NCI-H345 treated with DMSO at 0.1 percent for 48 hours (cell line): Measurements from ENCODE around the gene HLX.

Experiments used
- DNase-seq: peaks from one replicate; lab custom pipeline; 2025; ENCODE audit not compliant: unreplicated experiment; lab: John Stamatoyannopoulos, UW

HLX gene

GRCh38 chr1:220894025-220894923, 15.0 kb downstream of the HLX start:
- DNase-seq = no peak

- no peak for DNase-seq
Observed at GRCh38 chr1:220894924-220895256, 15.6 kb downstream of the HLX start.

GRCh38 chr1:220895412-220895946, 16.2 kb downstream of the HLX start:
- DNase-seq = no peak

- no peak for DNase-seq
Observed at GRCh38 chr1:220896092-220896491, 16.8 kb downstream of the HLX start.

GRCh38 chr1:220900842-220901241, 21.6 kb downstream of the HLX start:
- no peak for DNase-seq

- DNase-seq = no peak
Observed at GRCh38 chr1:220901881-220902280, 22.6 kb downstream of the HLX start.

- DNase-seq = no peak
Observed at GRCh38 chr1:220902916-220903315, 23.7 kb downstream of the HLX start.

- DNase-seq = no peak
Observed at GRCh38 chr1:220904876-220905275, 25.6 kb downstream of the HLX start.

GRCh38 chr1:220905650-220906560, 26.7 kb downstream of the HLX start:
- no peak for DNase-seq

GRCh38 chr1:220906561-220907334, 27.5 kb downstream of the HLX start:
- DNase-seq = no peak

- no peak for DNase-seq
Observed at GRCh38 chr1:220908757-220909156, 29.5 kb downstream of the HLX start.

GRCh38 chr1:220910021-220910420, 30.8 kb downstream of the HLX start:
- DNase-seq = no peak

- no peak for DNase-seq
Observed at GRCh38 chr1:220914283-220915116, 35.3 kb downstream of the HLX start.

GRCh38 chr1:220915117-220915440, 35.8 kb downstream of the HLX start:
- DNase-seq = no peak

- no peak for DNase-seq
Observed at GRCh38 chr1:220915954-220916353, 36.7 kb downstream of the HLX start.

GRCh38 chr1:220917101-220917500, 37.9 kb downstream of the HLX start:
- no peak for DNase-seq

GRCh38 chr1:220917535-220918209, 38.4 kb downstream of the HLX start:
- no peak for DNase-seq

- peak; percentile 10 for DNase-seq
Observed at GRCh38 chr1:220918285-220918951, 39.2 kb downstream of the HLX start.

- no peak for DNase-seq
Observed at GRCh38 chr1:220920967-220921366, 41.7 kb downstream of the HLX start.
